HG03575 (cell line): Measurements from ENCODE around the gene C20orf141.
"Not testable (repeated sequence)": the region's sequence is repeated elsewhere in the genome, so short reads cannot be mapped to it uniquely, and the experiment has no call there.

Experiments
- ATAC-seq: cut with Tn5 transposase; IDR thresholded peaks from one replicate; pipeline ENCODE4 v1.9.1; 2021; ENCODE audit not compliant: unreplicated experiment, insufficient number of reproducible peaks, low FRiP score; ENCODE audit errors: extremely low read depth

The C20orf141 gene

DNA sequence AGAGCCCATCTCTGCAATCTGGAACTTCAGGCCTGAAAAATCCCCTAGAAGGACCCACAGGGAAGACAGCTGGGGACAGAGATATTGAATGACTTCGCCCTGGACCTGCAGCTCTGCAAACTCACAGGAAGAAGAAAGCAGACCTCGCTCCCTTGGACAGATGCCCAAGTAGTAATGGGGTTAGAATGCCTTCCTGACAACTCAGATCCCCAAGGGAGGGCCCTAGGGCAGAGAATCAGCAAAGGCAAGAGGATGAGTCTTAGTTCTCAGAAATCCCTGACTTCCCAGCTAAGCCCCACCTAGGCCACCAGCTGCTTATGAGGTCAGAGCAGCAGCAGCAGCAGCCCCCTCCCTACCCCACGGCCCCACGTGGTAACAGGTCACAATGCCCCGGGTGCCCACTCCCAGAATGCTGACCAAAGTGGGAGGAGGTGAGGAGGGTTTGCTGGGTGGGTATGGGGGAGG, at the start of gene C20orf141:
C20orf141 (plus strand) TSS at position 401 of the 465 bp plus-strand sequence. CDS start 198 bp downstream, outside the sequence.
- ATAC-seq: no peak

GRCh38 chr20:2767768-2768631, 46.8 kb upstream of the C20orf141 start:
- ATAC-seq: no peak

- ATAC-seq: no peak
Observed at GRCh38 chr20:2768632-2769015, 46.2 kb upstream of the C20orf141 start.

- ATAC-seq: not testable (repeated sequence)
Observed at GRCh38 chr20:2770091-2770490, 44.7 kb upstream of the C20orf141 start.

DNA sequence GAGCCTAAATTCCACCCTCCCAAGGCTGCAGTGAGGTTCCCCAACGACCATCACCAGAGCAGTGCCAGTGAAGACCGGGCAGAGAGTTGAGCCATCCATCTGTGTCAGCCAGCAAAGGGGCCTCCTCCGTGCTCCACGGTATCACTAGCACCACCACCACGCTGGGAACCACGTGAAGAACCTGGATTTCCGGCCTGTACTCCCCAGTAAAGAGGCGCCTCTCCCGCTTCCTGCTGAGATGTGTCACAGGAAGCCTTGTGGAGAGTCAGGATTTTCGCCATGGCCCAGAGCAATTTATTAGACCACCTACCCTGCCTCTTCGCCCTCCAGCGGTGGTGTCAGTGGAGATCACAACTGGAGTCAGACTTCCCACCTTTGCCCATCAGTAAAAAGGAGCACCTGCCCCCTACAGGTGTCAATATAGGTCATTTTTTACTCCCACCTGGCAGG, 43.1 kb upstream of the C20orf141 start:
- ATAC-seq: no peak

DNA sequence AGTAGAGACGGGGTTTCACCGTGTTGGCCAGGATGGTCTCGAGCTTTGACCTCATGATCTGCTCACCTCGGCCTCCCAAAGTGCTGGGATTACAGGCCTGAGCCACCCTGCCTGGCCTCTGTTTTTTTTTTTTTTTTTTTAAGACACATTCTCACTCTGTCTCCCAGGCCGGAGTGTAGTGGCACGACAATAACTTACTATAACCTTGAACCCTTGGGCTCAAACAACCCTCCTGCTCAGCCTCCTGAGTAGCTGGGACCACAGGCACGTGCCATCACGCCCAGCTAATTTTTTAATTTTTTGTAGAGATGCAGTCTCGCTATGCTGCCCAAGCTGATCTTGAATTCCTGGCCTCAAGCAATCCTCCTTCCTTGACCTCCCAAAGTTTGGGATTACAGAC, 41.0 kb upstream of the C20orf141 start:
- no peak for ATAC-seq

DNA sequence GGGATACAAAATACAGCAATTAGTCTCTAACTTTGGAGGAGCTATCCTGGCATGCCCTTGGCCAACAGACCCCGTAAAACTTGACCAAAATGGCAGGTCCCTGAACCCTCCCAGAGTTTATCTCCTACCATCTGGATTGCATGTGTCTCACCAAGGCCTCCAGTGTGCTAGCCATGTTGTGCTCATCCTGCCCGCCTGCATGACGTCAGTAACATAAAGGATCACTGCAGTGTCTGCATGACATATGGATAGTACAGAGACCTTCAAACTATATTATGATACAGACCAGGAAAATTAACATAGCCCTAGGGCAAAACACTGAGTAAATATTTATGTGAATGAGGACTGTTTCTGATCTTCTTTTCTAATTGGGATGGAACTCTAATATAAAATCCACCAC, 39.6 kb upstream of the C20orf141 start:
- no peak for ATAC-seq

DNA sequence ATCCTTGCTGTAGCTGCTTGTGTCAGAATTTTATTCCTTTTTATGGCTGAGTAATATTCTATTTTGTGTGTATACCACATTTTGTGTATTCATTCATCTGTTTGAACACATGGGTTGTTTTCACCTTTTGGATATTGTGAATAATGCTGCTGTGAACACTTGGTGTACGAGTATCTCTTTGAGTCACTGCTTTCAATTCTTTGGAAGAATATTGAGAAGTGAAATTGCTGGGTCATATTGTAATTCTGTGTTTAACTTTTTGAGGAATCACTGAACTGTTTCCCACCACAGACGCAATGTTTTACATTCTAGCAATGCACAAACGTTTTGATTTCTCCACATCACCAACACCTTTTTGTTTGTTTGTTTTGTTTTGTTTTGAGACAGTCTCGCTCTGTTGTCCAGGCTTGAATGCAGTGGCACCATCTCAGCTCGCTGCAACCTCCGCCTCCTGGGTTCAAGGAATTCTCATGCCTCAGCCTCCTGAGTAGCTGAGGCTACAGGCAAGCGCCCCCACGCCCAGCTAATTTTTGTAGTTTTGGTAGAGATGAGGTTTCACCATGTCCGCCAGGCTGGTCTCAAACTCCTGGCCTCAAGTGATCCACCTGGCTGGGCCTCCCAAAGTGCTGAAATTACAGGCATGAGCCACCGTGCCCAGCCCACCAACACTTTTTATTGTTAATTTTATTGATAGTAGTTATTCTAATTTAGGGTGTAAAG, 36.0 kb upstream of the C20orf141 start:
- no peak for ATAC-seq

GRCh38 chr20:2780948-2781347, 33.8 kb upstream of the C20orf141 start:
- no peak for ATAC-seq

- ATAC-seq: no peak
Observed at GRCh38 chr20:2783908-2784566, 30.8 kb upstream of the C20orf141 start.

- no peak for ATAC-seq
Observed at GRCh38 chr20:2793471-2793870, 21.3 kb upstream of the C20orf141 start.

DNA sequence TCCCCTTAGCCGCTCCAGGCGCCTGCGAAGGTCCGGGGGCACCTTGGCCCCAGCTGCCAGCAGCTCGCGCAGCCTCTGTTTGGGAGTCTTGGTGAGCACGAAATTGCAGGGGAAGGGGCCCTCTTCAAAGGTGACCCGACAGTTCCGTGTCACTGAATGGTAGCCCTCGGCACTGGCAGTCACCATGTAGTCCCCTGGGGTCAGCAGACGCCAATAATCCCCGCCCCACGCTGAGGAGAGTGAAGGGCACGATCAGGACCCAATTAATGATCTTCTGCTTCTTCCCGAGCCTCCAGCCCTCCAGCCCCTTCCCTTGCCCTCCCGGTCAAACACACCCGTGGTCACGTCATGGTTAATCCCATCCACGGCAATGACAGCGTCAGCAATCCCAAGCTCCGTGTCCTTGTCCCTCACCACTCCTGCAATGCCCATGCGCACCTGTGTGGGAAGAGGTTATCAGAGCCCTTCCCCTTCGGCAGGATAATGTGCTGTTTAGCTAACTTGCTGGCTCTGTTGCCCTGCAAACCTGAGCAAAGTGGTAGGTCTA, 20.5 kb upstream of the C20orf141 start:
- ATAC-seq: no peak

GRCh38 chr20:2794866-2795447, 19.8 kb upstream of the C20orf141 start:
- ATAC-seq: no peak

- ATAC-seq: no peak
Observed at GRCh38 chr20:2795451-2795850, 19.3 kb upstream of the C20orf141 start.

- ATAC-seq: no peak
Observed at GRCh38 chr20:2796011-2796660, 18.7 kb upstream of the C20orf141 start.

- no peak for ATAC-seq
Observed at GRCh38 chr20:2797136-2797983, 17.4 kb upstream of the C20orf141 start.

DNA sequence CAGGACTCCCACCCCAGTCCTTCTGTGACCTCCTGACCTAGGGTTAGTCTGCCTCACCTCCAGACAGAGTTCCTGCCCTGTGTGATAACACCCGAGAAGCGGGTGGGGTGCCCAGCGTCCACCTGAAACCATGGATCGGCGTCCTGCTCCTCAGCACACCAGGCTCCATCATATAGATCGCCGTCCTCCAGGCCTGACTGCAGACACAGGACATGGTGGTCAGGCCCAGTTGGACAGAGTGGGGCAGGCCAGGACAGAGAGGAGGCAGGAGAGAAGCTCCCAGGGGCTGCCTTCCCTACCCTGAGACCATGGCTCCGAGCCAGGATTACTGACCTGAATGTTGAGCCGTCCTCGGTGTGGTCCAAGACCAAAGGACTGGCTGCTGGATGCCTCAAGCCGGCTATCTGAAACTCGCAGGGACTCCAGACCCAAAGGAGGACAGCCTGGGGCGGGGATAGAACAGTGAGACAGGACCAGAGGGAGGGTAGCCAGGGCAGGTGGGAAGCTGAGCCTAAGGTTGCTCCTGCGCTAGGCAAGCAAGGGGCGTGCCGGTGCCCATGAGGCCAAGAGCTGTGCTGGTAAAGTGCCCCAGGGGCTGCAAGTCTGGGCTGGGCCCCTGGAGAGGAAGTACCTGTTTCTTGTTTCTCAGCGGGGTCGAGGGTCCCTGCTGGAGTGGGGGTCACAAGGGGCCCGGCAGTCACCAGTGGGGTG, 16.5 kb upstream of the C20orf141 start:
- ATAC-seq: no peak
